Right ventricle myocardium inferior (tissue), 1 donor: Measurements from ENCODE around the gene PDE4D. TPM values are rescaled to one million over a fixed set of nuclear protein-coding genes. Genes with fewer than 3 reads are reported as not detected.
A peak's percentile ranks its signal among the peaks of the same experiment; 100 is the strongest.

ENCODE experiments used
- ATAC-seq: fragments of 200-7000 bp; cut with Tn5 transposase; one replicate; pipeline ENCODE4 v1.9.1; 2020; ENCODE audit warnings: mild to moderate bottlenecking, moderate library complexity
- DNase-seq: peaks from one replicate; pipeline ENCODE4 v3.0.0; 2021; ENCODE audit errors: missing footprints
- intact Hi-C: fragments of 100-400 bp; cut with DNase I; formaldehyde crosslinking; loops from one replicate; pipeline ENCODE4 v1.11.0; 2022
- total RNA-seq: library from RNA; stranded (reverse); fragmentation: NEBNext Ultra II Directional; extraction: Animal tissue kit (Norgen Biotek cat#: 25700); gene quantifications from one replicate; pipeline ENCODE4 v1.2.1, GENCODE V29; 2021
- donor health status: DM: no; HTN: yes; CAD: no; lungs with severe emphysema.

PDE4D gene
- total RNA-seq, 1 donor from 2014 or later: 36.7 TPM

DNA sequence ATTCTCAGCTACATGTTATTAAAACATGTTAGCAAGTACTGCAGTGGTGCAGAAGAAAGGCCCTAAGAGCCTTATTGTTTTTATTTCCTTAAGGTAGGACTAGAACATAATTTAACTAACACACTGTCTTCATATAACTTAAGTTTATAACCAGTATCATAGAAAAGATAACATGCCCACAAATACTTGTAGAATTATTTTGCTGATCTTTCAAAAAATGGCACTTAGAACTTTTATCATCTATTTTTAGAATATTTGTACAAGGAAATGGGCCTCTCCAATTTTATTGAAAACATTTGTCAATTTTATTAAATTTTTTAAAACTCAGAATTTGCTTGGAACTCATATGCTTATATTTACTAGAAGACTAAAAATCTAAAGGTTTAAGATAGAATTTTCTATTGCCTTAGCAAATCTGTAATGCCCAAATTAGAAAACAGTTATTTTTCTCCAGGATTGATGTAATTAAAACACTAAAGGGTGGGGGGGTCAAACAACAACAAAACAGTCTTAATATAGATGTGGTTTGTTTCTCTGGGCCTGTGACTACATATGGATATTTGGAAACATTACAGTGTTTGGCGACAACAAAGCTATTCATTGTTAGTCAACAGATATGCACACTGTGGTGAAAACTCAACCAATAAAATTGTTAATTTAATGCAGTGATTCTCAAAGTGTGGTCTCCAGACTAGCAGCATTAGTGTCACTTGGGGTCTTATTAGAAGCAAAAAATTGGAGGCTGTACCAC is 360.4 kb downstream of the PDE4D start:
- ATAC-seq: no peak

DNA sequence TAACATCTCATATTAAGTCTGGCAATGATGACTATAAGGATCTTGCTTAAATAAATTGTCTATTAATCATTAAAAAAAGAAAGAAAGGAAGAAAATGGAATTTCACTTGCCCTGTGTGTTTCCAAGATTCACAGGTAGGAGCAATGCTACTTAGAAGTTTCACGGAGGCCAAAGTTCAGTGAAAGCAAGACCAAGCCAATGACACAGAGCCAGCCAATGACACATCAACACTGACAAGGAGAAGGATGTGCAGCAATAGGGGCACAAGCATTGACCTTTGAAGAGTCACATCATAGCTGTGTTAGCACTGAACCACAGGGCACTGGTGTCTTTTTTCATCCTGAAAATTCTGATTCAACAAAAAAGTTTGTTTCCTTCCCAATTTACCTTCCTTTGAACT is 364.3 kb downstream of the PDE4D start:
- intact Hi-C loops: no loop called here
- no peak for ATAC-seq

More for the DNA sequence above, 360.4 kb downstream of the PDE4D start:
- no peak for DNase-seq
- intact Hi-C loops: no loop called here

DNA sequence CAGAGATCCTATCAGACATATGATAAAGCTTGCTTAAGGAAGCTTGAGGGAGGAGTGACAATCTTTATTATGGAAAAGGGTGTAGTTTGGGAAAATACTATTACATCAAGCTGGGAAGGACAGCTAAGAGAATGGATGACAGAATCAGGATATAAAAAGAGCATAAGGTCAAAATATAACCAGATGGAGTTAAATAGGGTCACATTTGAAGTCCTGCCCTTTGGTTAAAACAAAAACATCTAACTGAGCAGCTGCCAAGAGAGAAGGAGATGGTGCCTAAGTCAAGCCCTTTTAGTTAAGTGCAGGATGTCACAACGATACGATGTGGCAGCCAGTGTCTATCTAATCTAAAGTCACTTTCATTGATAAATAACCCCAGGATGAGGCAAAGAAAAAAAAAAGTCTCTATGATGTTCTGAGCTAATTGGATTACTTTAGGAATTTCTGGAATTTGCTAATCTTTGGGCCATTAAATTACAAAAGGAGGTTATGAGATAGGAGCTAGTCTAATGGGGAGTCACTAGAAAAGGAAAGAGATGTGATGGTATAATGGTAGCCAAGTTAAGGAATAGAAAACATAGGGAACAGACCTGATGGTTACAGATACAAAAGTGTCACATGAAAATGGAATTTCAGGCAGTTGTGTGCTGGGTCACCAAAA is 365.2 kb downstream of the PDE4D start:
- ATAC-seq (no peak), DNase-seq (no peak)
- intact Hi-C loops: no loop called here

More for the DNA sequence above, 364.3 kb downstream of the PDE4D start:
- DNase-seq: no peak

DNA sequence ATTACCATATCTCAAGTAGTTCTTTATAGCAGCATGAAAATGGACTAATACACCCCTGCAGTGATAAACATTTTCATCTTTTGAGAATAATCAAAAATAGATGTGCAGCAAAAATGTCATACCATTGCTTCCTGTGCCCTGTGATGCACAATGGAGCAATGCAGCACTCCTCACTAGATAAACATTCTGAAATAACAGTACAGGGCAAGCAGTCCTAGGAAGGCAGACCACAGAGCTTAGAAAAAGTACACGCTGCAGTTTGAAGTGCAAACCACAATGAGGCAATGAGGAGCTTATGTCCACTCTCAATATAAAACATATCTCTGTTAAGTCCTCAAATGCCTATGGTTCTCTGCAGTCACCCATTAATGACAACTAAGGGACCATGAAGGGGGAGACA is 367.6 kb downstream of the PDE4D start:
- intact Hi-C loops: no loop called here
- DNase-seq (no peak), ATAC-seq (no peak)

DNA sequence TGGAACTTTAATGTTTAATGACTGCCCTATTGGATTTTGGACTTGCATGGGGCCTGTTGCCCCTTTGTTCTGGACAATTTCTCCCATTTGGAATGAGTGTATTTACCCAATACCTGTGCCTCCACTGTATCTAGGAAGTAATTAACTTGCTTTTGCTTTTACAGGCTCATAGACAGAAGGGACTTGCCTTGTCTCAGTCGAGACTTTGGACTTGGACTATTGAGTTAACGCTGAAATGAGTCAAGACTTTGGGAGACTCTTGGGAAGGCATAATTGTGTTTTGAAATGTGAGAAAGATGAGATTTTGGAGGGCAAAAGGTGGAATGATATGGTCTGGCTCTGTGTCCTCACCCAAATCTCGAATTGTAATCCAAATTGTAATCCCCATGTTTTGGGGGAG is 368.2 kb downstream of the PDE4D start:
- intact Hi-C loops: no loop called here

DNA sequence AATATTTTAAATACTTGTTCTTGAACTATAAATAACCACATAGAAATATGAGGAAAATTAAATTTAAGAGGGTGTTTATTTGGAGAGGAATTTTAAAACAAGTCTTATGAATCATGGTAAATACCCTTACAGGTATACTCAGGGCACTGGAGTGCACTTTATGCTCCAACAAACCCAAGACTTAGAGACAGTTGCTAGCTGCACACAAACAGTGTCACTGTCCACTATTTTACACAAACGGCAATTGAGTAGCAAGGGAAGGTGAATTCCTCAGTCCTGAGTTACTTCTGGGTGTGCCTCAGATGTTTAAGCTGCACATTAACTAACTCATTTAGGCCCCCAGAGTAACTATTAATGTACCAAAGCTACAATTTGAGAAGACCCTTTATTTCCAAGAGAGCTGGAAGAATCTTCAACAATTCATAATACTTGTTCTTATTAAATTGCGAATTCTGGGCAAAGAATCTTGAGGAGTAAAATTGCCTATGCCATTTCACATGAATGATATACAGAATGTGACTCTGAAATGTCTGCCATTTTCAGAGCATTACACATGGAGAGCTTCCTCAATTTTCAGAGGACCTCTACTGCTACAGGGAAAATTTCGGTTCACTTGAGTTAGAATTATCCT is 371.2 kb downstream of the PDE4D start:
- DNase-seq (no peak), ATAC-seq (no peak)
- intact Hi-C loops: no loop called here

More for the DNA sequence above, 368.2 kb downstream of the PDE4D start:
- DNase-seq: no peak
- no peak for ATAC-seq

DNA sequence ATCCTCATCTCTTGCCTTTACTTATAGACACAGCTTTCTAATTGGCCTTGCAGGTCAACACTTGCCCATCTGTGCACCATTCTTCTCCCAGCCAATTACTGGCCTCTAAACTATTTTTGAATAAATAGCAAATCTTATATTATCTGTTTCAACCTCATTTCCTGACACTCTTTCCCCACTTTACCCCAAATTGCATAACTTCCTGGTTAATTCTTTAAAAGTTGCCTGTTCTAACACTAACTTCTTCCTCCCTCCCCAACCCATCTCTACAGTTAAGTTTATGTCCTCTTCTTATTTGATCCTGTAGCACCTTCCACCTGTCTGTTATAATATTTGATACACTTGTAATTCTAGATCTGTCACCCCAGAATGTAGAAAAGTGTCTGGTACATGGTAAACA is 372.1 kb downstream of the PDE4D start:
- intact Hi-C loops: no loop called here
- ATAC-seq (no peak), DNase-seq (no peak)

DNA sequence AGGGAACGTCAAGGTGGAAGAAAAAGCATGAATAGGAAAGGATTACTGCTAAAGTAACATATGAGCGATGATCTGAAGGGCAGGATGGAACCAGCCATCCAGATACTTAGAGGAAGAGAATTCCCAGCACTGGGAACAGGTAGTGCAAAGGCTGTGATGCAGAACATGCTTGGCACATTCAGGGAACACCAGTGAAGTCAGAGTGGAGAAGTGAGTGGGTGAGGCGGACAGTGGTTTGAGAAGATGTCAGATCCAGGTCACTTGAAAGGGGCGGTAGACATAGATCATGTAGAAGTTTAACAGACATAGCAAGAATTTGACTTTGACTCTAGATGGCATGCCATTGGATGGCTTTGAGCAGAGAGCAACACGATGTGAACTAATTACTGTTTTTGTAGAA is 374.2 kb downstream of the PDE4D start:
- ATAC-seq (no peak), DNase-seq (no peak)
- intact Hi-C loops: no loop called here

DNA sequence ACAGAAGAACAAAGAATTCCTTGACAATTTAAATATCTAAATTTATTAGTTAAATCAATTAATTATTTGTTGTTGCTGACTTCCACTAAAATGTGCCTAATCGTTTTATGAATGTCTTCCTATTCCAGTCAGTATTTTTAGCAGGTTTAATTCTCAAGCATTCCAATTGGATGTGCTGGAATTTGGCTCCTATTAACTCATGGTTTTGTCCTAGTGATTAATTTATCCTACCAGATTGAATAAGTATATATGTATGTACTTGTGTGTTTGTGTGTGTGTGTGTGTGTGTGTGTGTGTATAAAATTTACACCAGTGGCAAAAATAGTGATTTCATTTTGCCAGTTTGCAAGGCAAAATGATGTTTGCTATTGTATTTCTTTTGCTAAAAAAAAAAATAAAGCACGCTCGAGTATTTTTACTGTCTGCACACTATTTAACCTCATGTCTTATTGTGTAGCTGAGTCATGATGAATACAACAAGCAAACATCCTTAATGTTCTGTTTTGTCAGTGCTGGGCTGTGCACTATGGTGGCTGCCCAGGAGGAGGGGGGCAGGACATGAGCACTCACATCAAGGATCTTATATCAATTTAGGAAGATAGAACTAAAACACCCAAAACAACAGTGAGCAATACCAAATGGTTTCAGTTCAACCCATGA is 375.5 kb downstream of the PDE4D start:
- intact Hi-C loops: no loop called here
- ATAC-seq (no peak), DNase-seq (no peak)

DNA sequence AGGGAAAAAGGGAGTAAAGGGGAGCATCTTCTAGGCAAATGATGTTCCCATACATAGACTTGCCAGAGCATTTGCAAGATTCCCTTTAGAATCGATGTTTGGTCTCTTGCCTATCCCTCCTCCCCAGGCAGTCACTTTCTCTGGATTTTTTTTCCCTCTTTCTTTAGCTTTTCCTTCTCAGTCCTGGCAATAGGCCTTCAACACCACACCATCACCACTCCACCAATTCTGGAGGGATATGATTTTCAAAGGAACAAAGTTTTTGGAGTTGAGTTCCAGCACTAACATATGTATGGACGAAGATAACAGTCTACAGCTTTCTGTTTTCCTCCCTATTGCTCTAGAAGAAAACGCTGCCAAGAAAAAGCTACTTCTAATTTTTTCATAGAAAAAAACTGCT is 377.4 kb downstream of the PDE4D start:
- DNase-seq (no peak), ATAC-seq (no peak)
- intact Hi-C loops: no loop called here

DNA sequence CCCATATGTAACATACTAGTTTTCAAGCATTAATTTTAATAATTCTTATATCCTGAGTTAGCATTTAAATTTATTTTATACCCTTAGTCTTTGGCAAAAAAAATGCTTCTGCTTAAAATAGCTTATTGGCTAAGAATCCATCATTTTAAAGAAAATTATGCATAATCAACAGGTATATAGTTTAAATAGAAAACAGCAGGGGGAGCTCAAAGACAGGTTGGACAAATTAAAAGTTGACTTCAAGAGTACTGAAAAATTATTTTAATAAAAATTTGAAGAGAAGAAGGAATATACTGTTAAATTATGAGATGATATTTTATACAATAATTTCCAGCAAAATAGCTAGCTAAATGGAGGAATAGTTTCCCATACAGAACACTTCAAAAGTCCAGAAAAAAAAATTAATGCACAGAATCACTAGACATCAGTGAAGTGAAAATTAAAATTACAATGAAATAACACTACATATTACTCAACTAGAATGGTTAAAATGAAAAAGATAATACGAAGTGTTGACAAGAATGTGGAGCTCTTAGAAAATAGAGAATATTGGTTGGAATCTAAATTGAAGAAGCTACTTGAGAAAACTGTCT is 387.1 kb downstream of the PDE4D start:
- no peak for ATAC-seq
- intact Hi-C loops: loop anchor here (1.0 to 5.0 kb wide), 2 partner anchors 167 to 291 kb away; no protein-coding TSS in a partner anchor
- no peak for DNase-seq

DNA sequence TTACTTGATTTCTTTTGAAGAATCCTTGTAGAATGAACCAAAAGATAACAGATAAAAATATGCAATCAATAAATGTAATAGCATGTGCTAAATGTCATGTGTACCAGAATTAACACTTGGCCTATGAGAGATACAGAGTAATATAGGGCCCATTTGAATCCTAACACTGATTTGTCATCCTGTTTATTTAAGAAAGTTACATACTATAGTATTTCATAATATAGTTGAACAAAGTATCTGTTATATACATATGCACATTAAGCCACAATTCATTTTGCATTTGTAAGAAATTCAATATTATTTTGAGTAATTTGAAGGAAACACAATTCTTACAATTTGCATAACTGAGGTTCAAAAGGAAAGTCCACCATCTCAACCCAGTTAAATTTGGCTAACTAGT is 389.5 kb downstream of the PDE4D start:
- DNase-seq (no peak), ATAC-seq (no peak)
- intact Hi-C loops: no loop called here

DNA sequence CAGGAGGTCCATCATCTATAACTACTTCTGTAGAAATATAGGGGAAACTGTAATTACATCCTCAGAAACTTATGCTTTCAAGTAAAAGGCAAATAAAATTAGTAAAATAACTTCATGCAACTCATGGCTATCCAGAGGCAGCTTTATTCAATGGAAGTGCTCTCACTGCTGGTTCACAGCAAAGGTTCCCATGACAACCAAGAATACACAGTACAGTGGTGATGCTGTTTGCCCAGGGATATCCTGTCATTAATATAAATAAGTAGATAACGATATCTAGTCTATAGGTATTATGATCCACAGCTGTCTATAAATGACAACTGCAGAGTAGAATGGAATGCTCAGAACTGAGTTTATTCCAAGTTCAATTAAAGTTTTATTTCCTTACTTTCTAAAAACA is 390.3 kb downstream of the PDE4D start:
- ATAC-seq (no peak), DNase-seq (no peak)
- intact Hi-C loops: no loop called here

DNA sequence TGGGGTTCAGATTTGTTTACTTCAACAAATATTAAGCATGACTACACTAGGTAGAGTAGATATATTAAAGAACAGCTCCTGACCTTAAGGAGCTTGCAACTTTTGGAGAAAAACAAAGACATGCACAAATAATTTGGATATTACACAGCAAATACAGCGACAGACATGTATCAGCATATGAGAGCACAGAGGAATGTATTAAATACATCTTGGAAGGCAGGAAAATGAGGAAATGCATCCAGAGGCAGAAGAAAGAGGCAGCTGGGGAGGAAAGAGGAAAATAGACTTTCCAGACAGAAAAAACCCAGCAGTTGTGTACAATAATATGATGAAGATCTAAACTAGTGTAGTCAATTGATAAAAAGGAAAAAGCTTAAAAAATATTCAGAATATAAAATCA is 392.2 kb downstream of the PDE4D start:
- no peak for DNase-seq
- ATAC-seq: no peak
- intact Hi-C loops: no loop called here

DNA sequence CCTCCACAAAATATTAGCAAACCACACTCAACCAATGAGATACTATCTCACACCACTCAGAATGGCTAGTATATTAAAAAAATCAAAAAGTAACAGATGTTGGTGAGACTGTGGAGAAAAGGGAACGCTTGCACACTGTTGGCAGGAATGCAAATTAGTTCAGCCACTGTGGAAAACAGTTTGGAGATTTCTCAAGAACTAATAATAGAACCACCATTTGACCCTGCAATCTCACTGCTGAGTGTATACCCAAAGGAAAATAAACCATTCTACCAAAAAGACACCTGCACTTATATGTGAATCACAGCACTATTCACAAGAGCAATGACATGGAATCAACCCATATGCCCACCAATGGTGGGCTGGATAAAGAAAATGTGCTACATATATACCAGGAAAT is 393.5 kb downstream of the PDE4D start:
- DNase-seq: no peak
- intact Hi-C loops: no loop called here
- ATAC-seq: peak; percentile 13

DNA sequence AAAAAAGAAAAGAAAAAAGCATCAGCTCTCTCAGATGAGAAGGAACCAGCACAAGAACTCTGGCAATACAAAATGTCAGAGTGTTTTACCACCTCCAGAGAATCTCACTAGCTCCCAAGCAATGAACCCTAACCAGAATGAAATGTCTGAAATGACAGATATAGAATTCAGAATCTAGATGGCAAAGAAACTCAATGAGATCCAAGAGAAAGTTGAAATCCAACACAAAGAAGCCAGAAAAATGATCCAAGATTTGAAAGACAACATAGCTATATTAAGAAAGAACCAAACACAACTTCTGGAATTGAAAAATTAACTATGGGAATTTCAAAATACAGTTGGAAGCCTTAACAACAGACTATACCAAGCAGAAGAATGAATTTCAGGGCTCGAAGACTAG is 396.3 kb downstream of the PDE4D start:
- intact Hi-C loops: no loop called here
- no peak for DNase-seq
- ATAC-seq: no peak

DNA sequence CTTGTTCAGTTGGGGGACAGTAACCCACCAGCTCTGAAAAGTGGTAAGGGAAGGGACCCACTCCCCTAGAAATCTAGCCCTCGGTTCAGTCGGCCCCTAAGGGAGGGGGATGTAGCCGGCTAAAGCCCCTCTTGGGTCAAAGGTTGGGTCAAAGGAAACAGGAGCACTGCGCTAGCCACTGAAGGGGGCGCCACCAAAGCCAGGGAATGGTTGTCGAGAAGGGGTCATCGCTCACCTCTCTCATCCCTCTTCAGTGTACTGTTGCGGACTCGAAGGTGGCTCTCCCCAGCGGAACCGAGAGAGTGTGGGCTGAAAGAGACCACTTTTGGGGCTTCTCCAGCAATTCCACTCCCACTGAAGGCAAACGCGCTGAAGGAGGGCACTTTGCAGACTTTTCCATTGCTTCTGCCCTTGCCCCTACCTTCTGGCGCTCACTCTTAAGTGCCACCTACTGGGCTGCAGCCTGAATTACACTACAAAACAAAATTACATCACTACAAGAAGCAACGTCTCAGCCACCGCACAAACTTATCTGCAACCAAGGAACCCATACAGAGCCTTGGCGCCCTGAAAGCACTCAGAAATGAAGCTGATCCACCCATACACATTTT is 396.9 kb downstream of the PDE4D start:
- intact Hi-C loops: no loop called here
- no peak for ATAC-seq
- DNase-seq: peak; percentile 37

DNA sequence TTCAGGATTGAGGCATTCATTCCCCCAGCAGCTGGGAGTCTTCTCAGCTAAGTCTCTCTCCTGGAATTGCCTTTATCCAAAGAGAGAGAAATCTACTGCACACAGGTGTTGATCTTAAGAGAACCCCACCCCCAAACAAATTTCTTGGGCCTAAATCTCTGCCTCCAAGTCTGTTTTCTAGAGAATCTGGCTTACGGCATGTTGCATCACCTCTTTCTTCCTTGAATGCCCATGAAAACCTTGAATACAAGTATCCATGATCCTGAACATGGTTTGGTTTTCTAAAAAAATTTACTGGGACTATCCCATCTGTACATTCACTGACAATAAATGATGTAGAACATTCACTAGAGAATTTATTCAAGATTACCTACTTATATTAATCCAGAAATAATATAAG is 401.6 kb downstream of the PDE4D start:
- ATAC-seq (no peak), DNase-seq (no peak)
- intact Hi-C loops: no loop called here

DNA sequence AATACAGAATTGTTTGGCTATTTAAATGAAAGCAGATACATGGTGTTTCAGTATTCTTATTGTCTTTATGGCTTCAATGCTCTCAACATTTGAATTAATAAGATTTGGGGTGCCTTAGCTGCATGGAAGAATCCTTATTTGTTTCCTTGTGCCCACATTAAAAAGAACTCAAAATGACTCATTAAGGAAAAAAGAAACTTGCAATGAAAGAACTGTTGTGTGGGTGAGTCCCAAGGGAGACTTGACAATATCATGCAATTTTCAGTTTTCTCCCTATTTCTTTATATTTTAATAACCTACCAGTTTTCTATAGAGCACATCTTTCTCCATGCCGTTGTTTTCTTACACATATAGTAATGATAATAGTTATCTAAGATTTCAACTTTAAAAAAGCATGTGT is 404.0 kb downstream of the PDE4D start:
- DNase-seq (no peak), ATAC-seq (no peak)
- intact Hi-C loops: no loop called here
